MG63 (cell line): Measurements from ENCODE around the gene CRIM1. TPM values are rescaled to one million over a fixed set of nuclear protein-coding genes. Genes with fewer than 3 reads are reported as not detected.
"Not testable (repeated sequence)": the region's sequence is repeated elsewhere in the genome, so short reads cannot be mapped to it uniquely, and the experiment has no call there.

ENCODE experiments used
- DNase-seq: peaks from one replicate; pipeline ENCODE4 v3.0.0-alpha.2; 2020
- H3K27me3 ChIP-seq: fragments of 250-450 bp; sonication (Bioruptor Pico); 2 replicates; pipeline ENCODE4 v1.5.1; 2020; ENCODE audit warnings: mild to moderate bottlenecking, moderate library complexity
- H3K36me3 ChIP-seq: fragments of 250-450 bp; sonication (Bioruptor Pico); 2 replicates; pipeline ENCODE4 v1.5.1; 2020; ENCODE audit warnings: mild to moderate bottlenecking, moderate library complexity
- H3K4me3 ChIP-seq: fragments of 250-450 bp; sonication (Bioruptor Pico); 2 replicates; pipeline ENCODE4 v1.5.1; 2020; ENCODE audit warnings: mild to moderate bottlenecking, moderate library complexity
- H3K9me3 ChIP-seq: fragments of 250-450 bp; sonication (Bioruptor Pico); 2 replicates; pipeline ENCODE4 v1.5.1; 2020; ENCODE audit warnings: mild to moderate bottlenecking, moderate library complexity
- total RNA-seq: library from RNA; depleted of rRNA; stranded (reverse); fragments of >200 nt; shearing (Covaris generic); gene quantifications from 2 replicates; pipeline ENCODE4 v1.2.3, GENCODE V29; 2014; ENCODE audit warnings: low replicate concordance; rRNA removed

CRIM1 gene
- 61.0 and 102 TPM in 2 replicates for total RNA-seq

GRCh38 chr2:36355151-36355889 lies at the start of gene CRIM1:
Gene CRIM1, plus strand, starts transcription at chr2:36355778. Its CDS starts 515 bp downstream, at chr2:36356293.
- peak; percentile 89 for DNase-seq
- peaks cover 25% of the 10 kb centered on the region for H3K36me3 ChIP-seq
- H3K27me3 ChIP-seq: no peaks in the 10 kb centered on the region
- H3K4me3 ChIP-seq: peak within 1 kb of the TSS; percentile 58
- H3K9me3 ChIP-seq: no peaks in the 10 kb centered on the region

- H3K4me3 ChIP-seq: no peak overlapping the region
- no peaks in the 10 kb centered on the region; the same call in 1 of the 2 replicates for H3K27me3 ChIP-seq
- no peak for DNase-seq
- no peaks in the 10 kb centered on the region for H3K36me3 ChIP-seq
- H3K9me3 ChIP-seq: no peaks in the 10 kb centered on the region; the same call in 1 of the 2 replicates
Measured at GRCh38 chr2:36307441-36307840, 48.1 kb upstream of the CRIM1 start.

GRCh38 chr2:36310444-36310843 lies 45.1 kb upstream of the CRIM1 start:
- DNase-seq, H3K9me3 ChIP-seq, H3K36me3 ChIP-seq, H3K27me3 ChIP-seq, H3K4me3 ChIP-seq: not testable (repeated sequence)

GRCh38 chr2:36318547-36318946 lies 37.0 kb upstream of the CRIM1 start:
- no peak for DNase-seq
- Histone ChIP-seq H3K4me3 (no peak overlapping the region), H3K36me3 (no peaks in the 10 kb centered on the region), H3K27me3 (no peaks in the 10 kb centered on the region), H3K9me3 (no peaks in the 10 kb centered on the region)

- H3K27me3 ChIP-seq: no peaks in the 10 kb centered on the region
- H3K4me3 ChIP-seq: no peak overlapping the region
- H3K9me3 ChIP-seq: no peaks in the 10 kb centered on the region
- no peaks in the 10 kb centered on the region for H3K36me3 ChIP-seq
- DNase-seq: no peak
Measured at GRCh38 chr2:36322108-36322507, 33.5 kb upstream of the CRIM1 start.

GRCh38 chr2:36326286-36326685 lies 29.3 kb upstream of the CRIM1 start:
- Histone ChIP-seq H3K27me3 (no peaks in the 10 kb centered on the region), H3K36me3 (no peaks in the 10 kb centered on the region), H3K4me3 (no peak overlapping the region), H3K9me3 (no peaks in the 10 kb centered on the region)
- DNase-seq: no peak

GRCh38 chr2:36329251-36329650 lies 26.3 kb upstream of the CRIM1 start:
- H3K36me3 ChIP-seq: no peaks in the 10 kb centered on the region
- H3K4me3 ChIP-seq: no peak overlapping the region
- no peaks in the 10 kb centered on the region for H3K9me3 ChIP-seq
- no peak for DNase-seq
- no peaks in the 10 kb centered on the region for H3K27me3 ChIP-seq

- H3K4me3 ChIP-seq: no peak overlapping the region
- no peak for DNase-seq
- no peaks in the 10 kb centered on the region for H3K9me3 ChIP-seq
Measured at GRCh38 chr2:36329746-36330472, 25.7 kb upstream of the CRIM1 start.

GRCh38 chr2:36330473-36331395 lies 24.8 kb upstream of the CRIM1 start:
- H3K4me3 ChIP-seq: no peak overlapping the region
- no peaks in the 10 kb centered on the region for H3K36me3 ChIP-seq
- no peak for DNase-seq
- H3K9me3 ChIP-seq: no peaks in the 10 kb centered on the region
- no peaks in the 10 kb centered on the region for H3K27me3 ChIP-seq

More at GRCh38 chr2:36329746-36330472, 25.7 kb upstream of the CRIM1 start:
- no peaks in the 10 kb centered on the region for H3K36me3 ChIP-seq
- H3K27me3 ChIP-seq: no peaks in the 10 kb centered on the region

GRCh38 chr2:36333350-36334012 lies 22.1 kb upstream of the CRIM1 start:
- no peak overlapping the region for H3K4me3 ChIP-seq
- DNase-seq: no peak
- no peaks in the 10 kb centered on the region for H3K27me3 ChIP-seq
- H3K36me3 ChIP-seq: no peaks in the 10 kb centered on the region
- no peaks in the 10 kb centered on the region for H3K9me3 ChIP-seq

GRCh38 chr2:36335597-36335996 lies 20.0 kb upstream of the CRIM1 start:
- DNase-seq: no peak
- Histone ChIP-seq H3K36me3 (no peaks in the 10 kb centered on the region), H3K27me3 (no peaks in the 10 kb centered on the region), H3K9me3 (no peaks in the 10 kb centered on the region), H3K4me3 (no peak overlapping the region)

GRCh38 chr2:36336321-36336720 lies 19.3 kb upstream of the CRIM1 start:
- Histone ChIP-seq H3K4me3 (no peak overlapping the region), H3K36me3 (no peaks in the 10 kb centered on the region), H3K27me3 (no peaks in the 10 kb centered on the region), H3K9me3 (no peaks in the 10 kb centered on the region)
- no peak for DNase-seq

GRCh38 chr2:36337354-36337753 lies 18.2 kb upstream of the CRIM1 start:
- no peak overlapping the region for H3K4me3 ChIP-seq
- DNase-seq: no peak
- H3K36me3 ChIP-seq: no peaks in the 10 kb centered on the region
- no peaks in the 10 kb centered on the region for H3K27me3 ChIP-seq
- no peaks in the 10 kb centered on the region for H3K9me3 ChIP-seq

- H3K4me3 ChIP-seq: no peak overlapping the region
Measured at GRCh38 chr2:36338124-36338826, 17.3 kb upstream of the CRIM1 start.

GRCh38 chr2:36338827-36339145 lies 16.8 kb upstream of the CRIM1 start:
- no peak for DNase-seq
- Histone ChIP-seq H3K9me3 (no peaks in the 10 kb centered on the region), H3K36me3 (no peaks in the 10 kb centered on the region), H3K4me3 (no peak overlapping the region), H3K27me3 (no peaks in the 10 kb centered on the region)

More at GRCh38 chr2:36338124-36338826, 17.3 kb upstream of the CRIM1 start:
- no peak for DNase-seq
- Histone ChIP-seq H3K27me3 (no peaks in the 10 kb centered on the region), H3K36me3 (no peaks in the 10 kb centered on the region), H3K9me3 (no peaks in the 10 kb centered on the region)

- Histone ChIP-seq H3K4me3 (no peak overlapping the region), H3K9me3 (no peaks in the 10 kb centered on the region), H3K27me3 (no peaks in the 10 kb centered on the region), H3K36me3 (no peaks in the 10 kb centered on the region)
- no peak for DNase-seq
Measured at GRCh38 chr2:36339607-36340218, 15.9 kb upstream of the CRIM1 start.
